Adrenal gland (tissue), 5 donors: Measurements from ENCODE around the gene NIPAL3.

ENCODE experiments used
- POLR2A ChIP-seq, 2 donors: fragments of 450-650 bp; IDR thresholded peaks; one replicate each; pipeline ENCODE4 v1.6.1; 2017; ENCODE audit warnings: antibody characterized with exemption in 2 of 2, mild to moderate bottlenecking in 2 of 2, moderate library complexity in 1 of 2
- TF ChIP-seq, protein P1 (sequence below), 6 experiments: fragments of 450-650 bp in 4 of 6; fragments of 200-600 bp in 2 of 6; sonication (generic) in 1 of 6; IDR thresholded peaks; 1 replicate in 5 of 6; 2 replicates in 1 of 6; pipeline versions ENCODE4 v1.5.1 to v1.8.0; 2016 to 2021; ENCODE audit warnings: antibody characterized with exemption in 6 of 6, mild to moderate bottlenecking in 2 of 6, moderate library complexity in 1 of 6
- donor health status: DM: no; HTN: no; CAD: no.

GRCh38 chr1:24441996-24442668 lies 26.5 kb downstream of the NIPAL3 start:
- TF ChIP-seq, protein P1, sequence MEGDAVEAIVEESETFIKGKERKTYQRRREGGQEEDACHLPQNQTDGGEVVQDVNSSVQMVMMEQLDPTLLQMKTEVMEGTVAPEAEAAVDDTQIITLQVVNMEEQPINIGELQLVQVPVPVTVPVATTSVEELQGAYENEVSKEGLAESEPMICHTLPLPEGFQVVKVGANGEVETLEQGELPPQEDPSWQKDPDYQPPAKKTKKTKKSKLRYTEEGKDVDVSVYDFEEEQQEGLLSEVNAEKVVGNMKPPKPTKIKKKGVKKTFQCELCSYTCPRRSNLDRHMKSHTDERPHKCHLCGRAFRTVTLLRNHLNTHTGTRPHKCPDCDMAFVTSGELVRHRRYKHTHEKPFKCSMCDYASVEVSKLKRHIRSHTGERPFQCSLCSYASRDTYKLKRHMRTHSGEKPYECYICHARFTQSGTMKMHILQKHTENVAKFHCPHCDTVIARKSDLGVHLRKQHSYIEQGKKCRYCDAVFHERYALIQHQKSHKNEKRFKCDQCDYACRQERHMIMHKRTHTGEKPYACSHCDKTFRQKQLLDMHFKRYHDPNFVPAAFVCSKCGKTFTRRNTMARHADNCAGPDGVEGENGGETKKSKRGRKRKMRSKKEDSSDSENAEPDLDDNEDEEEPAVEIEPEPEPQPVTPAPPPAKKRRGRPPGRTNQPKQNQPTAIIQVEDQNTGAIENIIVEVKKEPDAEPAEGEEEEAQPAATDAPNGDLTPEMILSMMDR (IDR thresholded peaks at IDR 0.05): no peak
- no peak for TF ChIP-seq POLR2A (IDR thresholded peaks at IDR 0.05)
